Activated T-cell treated with anti-CD3 and anti-CD28 coated beads, Interleukin-2, amount 50 U/mL, for 48 hours (primary cell): Measurements from ENCODE around the gene ETAA1.
A peak's percentile ranks its signal among the peaks of the same experiment; 100 is the strongest.

Source experiments
- DNase-seq, 2 experiments: peaks; one replicate each; pipeline ENCODE4 v3.0.0-alpha.2; 2020

ETAA1 gene

DNA sequence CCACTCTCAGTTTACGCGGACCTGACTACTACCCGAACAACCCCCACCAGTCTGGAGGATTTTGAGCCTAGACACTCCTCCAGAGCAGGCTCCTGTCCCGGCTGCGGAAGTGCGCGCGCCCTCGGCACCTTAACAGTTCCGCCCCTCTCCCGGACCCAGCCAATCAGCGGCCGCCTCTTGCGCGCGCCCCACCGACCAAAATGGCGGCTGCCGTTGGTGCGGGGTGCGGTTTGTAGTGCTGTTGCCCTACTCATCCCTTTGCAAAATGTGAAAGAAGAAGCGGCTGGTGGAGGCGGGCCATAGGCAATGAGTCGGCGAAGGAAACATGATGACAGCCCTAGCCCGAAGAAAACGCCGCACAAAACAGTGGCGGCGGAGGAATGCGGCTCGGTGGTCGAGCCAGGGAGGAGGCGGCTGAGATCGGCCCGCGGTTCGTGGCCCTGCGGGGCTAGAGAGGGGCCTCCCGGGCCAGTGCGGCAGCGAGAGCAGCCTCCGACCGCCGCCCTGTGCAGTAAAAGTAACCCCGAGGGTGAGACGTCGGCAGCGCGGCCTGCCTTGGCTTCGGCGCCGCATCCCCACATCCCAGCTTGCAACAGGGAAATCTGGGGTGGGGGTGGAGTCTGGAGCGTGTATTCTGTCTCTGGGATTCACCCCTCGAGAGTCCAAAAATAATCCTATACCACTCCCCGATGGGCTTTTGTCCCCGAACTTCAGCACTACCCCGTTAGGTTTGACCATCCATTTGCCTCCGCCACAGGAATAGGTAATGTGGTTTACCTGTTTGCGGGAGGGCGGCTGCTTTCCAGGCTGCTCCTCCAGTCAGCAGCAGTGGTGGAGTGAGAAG, at the start of gene ETAA1:
TSS of gene ETAA1 (plus strand) at position 191 of the 844 bp plus-strand sequence. CDS start at position 307, 116 bp downstream.
- DNase-seq: peak; percentile 94 to 95

DNA sequence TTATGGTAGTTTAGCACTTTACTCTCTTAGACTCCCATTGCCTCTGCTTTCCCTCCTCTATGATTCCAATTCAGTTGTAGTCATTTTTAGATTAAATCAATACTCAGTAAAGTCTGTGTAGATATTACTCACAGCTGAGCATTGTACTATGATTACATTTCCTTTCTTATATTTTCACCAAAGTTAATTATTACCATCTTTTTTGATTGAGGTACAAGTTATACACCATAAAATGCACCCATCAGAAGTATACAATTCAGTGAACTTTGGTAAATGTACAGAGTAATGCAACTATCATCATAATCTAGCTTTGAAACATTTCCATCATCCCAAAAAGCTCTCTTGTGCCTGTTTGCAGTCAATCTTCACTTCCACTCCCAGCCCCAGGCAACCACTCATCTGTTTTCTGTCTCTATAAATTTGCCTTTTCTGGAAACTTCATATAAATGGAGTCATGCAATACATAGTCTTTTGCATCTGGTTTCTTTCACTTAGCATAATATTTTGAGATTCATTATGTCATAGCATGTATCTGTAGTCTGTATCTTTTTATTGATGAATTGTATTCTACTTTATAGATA, 30.2 kb upstream of the ETAA1 start:
- DNase-seq: no peak

DNA sequence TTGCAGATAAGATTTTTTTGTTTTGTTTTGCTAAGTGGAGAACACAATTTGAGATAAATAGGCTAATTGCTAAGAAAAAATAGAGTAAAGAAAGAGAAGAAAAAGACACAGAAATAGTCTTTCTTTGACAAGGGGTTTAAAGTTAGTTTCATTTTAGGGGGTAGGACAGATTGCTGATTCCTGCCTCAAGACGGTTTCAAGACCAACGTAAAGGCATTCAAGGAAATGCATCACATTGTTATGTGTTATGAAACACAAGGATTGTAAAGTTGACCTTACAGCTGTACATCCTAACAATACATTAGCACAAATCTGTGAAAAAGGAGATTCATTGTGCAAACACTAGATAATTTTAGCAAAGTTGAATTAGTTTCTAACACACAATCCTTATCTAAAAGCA, 22.7 kb upstream of the ETAA1 start:
- no peak for DNase-seq

DNA sequence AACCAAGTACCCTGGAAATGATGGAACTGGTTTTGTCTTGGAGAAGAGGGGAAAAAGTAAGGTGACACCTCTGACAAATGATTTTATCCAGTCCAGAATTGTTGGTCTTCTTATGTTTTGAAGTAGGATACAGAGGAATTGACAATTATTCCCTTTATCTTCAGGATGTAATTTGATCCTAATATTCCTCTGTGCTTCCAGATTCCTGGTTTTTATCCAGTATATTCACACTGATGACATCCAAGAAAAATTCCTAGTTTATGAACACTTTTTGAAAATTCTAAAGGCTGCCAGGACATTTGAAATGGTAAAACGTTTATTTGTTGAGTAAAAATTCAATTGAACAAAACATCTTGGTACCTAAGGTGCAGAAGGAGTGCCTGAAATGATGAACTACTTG, 22.2 kb upstream of the ETAA1 start:
- DNase-seq: no peak

DNA sequence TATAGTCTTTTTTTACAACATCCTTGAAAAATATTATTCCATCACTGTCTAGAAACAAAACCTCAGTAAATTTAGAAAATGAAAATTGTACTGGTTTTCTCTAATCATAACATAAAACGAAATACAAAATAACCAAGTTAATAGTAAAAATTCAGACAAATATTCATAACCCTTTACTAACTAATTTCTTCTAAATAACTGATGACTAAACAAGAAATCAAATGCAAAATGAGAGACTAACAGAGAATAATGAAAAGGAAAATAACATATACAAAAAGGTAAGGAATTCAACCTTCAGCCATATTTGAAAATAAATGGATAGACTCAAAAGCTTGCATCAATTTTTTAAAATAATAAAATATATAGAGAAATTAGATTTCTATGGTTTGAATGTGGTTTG, 18.6 kb upstream of the ETAA1 start:
- DNase-seq: no peak

DNA sequence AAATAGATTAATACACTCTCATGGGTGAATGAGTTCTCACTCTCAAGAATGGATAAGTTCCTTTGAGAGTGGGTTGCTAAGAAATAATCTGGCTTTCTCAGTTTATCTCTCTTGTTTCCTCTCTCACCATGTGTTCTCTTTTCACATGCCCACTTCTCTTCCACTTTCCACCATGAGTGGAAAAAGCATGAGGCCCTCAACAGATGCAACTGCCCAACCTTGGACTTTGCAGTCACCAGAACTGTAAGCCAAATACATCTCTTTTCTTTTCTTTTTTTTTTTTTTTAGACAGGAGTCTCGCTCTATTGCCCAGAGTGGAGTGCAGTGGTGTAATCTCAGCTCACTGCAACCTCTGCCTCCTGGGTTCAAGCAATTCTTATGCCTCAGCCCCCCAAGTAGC, 18.1 kb upstream of the ETAA1 start:
- no peak for DNase-seq

DNA sequence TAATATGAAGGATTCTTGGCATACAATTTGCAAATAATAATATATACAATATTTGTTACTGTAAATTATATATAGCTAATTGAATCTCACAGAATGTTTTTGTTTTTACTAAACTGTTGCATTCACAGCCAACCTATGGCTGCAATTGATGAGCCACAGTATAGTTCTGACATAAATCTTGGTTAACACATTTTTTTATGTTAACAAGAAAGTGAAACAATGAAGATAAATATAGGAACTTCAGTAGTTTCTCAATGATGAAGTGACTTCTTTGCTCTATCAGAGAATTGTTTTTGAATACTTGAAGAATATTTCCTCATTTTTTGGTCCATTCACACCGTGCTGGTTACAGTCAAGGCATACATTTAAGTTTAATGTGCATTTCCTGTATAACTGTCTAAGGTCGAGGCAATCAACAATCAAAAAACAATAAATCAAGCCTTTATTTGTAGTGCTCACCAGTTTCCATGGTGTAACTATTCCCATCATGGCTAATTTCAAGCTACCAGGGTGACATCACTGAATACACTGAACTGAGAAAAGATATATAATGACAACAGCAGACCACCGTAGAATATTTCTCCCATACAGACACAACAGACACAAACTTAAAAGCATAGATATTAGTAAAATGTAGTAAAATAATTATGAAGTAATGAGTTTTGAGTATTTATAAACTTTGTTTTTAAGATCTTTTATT, 12.9 kb upstream of the ETAA1 start:
- no peak for DNase-seq

DNA sequence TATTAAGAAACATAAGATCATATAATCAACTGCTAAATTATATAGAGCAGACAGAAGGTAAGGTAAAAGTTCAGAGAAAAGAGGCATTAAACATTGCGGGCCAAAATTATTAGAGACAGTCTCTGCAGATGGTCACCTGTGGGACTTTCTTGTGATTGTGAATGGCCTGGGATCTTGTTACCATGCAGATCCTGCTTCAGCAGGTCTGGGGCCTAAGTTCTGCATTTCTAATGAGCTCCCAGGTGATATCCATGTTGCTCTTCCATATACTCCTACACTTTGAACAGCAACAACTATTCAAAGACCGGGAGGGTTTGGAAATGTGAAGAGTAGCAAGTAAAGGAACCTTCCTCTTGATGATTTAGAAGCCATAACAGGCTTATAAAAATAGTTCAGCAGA, 8.5 kb upstream of the ETAA1 start:
- DNase-seq: no peak

DNA sequence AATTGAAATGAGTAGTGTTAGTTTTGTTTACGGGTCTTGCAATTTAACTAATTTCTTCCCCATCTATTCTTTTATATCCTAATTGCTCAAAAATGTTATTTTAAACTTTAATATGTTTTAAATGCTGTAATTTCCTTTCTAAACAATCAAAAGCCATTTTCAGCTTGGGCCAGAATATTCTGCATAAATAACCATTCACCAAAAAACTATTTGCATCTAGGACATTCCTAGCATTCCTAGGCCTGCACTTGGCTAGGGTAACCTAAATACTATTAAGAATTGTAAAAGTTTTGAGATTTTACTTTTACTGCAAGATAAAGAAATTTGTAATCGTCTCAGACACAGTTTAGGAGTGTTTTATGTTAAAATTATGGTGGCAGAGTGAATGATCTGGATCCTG, 7.8 kb upstream of the ETAA1 start:
- DNase-seq: no peak

DNA sequence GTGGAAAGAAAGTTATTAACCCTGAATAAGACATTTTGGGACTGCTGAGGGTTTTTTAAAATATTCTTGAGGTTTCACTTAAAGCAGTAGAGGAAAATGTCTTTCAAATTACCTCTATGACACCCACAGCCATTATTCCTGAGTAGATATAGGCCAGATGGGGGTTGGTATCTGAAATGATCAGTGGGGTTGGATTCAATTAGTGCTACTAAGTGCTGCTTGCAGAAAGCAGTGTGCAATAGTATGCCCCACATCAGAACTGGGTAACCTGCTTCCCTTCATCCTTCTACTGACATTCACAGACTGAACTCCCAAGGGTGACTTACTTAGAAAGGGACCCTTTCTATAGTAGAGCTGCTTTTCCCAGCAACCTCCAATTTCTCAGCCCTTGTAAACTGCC, 7.3 kb upstream of the ETAA1 start:
- no peak for DNase-seq

DNA sequence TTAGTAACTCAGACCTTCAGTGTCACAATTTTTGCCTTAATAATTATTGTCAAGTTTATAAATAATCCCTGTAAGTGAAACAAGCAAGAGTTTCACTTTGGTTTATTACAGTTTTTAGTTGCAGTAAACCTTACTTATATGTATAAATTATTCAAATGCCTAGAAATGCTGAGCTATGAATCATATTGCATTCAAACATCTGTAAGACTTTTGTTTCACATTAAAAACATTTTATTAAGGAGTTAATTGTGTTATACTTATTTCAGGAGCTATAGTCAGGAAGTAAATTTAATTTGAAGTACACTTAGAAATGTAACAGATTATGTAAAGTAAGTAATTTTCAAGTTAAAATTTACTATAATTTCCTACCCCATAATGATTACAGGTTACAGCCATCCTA, 3.9 kb upstream of the ETAA1 start:
- no peak for DNase-seq

DNA sequence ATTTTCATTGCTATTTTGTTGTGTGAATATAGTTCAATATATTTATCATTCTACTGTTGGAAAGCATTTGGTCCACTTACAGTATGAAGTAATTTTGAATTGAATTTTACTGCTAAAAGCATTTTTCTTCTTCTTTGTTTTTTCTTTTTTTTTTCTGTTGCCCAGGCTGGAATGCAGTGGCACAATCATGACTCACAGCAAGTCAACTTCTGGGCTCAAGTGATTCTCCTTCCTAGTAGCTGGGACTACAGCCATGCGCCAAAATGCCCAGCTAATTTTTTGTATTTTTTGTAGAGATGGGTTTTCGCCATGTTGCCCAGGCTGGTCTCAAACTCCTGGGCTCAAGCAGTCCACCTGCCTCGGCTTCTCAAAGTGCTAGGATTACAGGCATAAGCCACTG, 2.4 kb upstream of the ETAA1 start:
- no peak for DNase-seq

DNA sequence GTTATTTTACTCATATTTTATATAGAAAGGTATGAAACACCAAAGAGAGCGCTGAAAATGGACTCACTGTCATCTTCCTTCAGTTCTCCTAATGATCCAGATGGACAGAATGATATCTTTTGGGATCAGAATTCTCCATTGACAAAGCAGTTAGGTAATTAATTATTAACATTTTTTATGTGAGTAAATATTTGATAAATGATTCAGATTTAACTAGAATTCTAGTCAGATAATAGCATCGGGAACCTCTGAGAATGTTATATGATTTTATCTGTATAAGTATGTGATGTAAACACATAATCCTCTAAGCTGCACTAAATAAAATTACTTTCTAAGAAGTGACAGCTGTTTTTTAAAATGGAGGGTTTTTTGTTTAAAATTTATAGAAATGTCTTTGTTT, 2.0 kb downstream of the ETAA1 start:
- DNase-seq: no peak

DNA sequence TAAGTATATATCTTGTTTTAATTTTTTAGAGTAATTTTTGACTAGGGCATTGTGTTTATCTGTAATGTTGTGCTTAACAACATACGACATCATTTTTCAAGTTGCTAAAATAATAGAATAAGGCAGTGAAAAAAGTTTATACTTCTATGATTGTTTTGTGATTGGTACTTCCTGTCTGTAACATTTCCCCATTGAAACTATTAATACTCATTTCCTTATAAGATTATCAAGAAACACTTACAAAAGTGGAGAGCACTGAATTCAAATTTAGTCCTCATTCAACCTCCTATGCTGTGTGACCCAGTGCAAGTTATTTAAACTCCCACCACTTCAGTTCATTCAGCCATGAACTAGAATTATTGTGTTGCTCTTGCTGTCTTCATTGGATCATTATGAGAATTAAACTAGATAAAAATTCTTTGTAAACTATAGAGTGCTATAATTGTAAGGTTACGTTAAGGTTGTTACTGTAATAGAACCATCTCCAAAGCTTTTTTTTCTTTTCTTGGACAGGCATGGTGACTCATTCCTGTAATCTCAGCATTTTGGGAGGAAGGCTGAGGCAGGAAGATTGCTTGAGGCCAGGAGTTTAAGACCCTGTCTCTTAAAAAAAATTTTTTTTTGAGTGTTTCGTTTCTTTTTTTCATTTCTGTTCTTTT, 2.8 kb downstream of the ETAA1 start:
- DNase-seq: no peak

DNA sequence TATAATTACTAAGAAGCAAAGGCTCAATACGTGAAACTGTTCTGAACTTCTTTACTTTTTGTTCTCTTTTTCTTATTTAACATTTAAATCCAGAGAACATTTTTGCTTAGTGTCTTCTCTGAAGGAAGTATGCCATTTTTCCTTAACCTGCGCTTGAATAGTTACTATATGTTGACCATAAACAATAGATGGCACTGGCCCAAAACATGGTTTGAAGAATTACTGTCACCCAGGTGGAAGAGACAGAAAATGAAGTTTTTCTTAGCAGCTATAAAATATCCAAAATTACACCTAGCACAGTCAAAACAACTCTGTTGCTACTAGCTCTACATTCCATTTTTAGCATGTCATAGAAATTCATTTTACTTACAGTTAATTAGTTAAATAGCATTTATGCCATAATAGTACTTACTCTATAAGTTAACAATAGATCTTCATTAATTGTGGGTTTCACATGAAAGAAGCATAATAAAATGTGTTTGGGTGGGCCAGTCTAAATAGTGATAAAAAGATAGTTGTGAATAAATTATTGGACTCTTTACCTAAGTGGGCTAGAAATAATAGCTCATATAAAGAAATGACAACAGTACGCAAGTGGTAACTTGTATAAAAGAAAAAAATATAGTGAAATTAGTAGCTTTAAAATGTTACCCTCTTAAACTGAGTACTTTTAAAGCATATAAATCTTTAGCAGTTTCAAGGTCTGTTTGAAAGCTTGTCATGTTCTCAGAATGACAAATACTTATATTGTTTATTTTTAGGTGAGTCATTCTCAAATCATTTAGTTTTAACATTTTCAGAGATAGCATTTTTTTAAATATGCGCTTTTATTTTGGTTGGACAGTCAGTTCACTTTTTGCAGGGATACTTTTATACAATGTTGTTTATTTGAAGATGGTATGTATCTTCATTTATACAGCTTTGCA, 3.7 kb downstream of the ETAA1 start:
- no peak for DNase-seq

DNA sequence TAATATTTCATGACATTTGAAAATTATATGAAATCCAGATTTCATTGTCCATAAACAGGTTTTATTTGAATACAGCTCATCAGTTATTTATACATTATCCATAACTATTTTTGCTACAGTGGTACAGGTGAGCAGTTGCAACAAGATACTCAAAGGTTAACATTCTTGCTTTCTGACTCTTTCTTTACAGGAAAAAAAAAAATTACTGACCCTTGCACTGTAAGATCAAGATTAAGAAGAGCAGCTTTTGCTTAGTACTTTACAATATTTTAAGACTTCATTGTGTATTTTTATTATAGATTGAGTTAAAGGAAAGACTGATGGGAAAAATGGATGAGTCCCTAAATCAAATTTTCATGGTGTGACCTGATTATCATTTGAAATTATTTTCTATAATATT, 11.2 kb downstream of the ETAA1 start:
- no peak for DNase-seq

DNA sequence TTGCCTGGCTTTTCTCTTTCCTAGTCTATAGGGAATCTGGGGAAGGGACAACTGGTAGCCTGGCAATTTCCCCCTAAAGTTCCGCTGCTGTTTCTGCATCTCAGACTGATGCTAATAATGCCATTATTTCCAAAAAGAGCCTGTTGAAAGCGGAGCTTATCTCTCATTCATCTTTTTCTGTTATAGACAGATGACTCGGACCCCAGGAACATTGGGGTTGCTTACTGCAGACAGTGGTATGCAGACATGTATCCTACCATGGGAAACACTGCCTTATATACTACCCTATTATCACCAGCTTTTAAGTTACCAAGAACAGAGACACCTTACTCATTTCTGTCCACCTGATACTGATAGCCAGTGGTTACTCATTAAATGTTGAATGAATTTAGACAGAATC, 15.3 kb downstream of the ETAA1 start:
- DNase-seq: no peak

DNA sequence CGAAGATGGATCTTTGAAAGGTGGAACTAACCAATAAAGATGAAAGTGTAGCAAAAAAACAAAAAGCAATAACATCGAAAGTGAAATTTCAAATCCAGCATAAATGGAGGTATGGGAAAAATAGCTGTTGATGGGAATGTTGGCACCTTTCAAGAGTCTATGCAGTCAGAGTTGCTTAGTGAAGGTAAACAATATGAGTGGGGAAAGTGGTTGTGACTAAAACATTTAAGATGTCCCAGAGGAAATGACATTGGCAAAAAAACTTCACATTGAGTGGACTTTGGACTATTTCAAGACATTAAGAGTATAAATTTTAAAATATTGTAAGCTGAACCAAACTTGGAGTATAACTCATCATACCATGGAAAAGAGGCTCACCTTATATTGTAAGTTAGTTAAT, 17.7 kb downstream of the ETAA1 start:
- DNase-seq: no peak

DNA sequence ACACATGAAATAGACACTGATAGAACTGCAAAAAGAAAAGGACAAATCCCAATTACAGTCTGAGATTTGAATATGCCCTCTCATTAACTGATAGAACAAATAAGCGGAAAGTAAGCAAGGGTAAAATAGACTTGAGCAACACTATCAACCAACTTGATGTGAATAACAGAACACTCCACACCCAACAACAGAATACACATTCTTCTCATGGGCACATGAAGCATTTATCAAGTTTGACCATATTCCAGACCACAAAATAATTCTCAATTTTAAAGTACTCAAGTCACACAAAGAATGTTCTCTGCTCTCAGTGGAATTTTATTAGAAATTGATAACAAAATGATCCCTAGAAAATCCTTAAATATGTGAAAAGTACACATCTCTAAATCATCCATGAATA, 19.0 kb downstream of the ETAA1 start:
- DNase-seq: no peak

DNA sequence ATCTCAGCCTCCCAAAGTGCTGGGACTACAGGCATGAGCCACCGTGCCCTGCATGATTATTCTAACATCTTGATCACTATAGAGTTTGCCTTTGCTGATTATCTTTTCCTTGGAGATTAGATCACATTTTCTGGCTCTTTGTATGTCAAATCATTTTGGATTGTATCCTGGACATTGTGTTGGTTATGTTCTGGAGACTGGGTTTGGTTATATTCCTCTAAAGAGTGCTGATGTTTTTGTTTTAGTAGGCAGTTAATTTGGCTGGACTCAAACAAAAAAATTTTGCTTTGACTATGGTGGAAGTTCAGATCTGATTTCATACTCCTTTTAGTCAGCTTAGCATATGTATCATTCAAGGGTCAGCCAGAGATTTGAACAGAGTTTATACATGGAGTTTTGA, 26.4 kb downstream of the ETAA1 start:
- no peak for DNase-seq

DNA sequence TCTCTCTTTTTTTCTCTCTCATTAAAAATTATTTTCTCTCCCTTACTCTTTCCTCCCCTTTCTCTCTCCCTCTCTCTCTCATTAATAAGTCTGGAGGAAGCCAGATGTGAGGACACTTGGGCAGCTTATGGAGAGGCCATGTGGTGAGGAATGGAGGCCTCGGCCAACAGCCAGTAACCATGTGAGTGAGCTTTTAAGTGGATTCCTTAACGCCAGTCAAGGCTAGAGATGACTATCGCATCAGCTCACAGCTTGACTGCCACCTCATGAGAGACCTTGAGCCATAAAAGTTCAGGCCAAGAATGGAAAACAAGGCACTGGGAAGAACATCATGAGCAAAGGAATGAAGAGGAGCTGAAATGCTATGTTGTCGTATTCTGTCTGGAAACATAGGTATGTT, 39.1 kb downstream of the ETAA1 start:
- no peak for DNase-seq

DNA sequence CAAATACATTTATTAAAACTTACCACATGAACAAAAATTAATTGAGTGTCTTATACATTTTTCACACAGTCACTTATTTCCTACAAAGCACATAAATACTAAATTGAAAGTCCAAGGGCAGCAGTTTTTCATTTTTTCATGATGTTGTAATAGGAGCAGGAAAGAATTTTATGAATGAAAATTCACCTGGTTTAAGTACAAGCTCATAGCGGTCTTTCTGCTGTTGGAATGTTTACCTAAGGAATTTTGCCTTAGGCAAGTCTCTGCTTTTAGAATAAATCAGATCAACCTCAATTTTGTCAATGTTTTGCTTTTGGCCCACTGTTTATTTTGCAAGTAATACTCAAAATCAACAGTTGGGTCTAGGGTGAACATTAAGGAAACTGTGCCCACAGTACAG, 40.0 kb downstream of the ETAA1 start:
- no peak for DNase-seq

DNA sequence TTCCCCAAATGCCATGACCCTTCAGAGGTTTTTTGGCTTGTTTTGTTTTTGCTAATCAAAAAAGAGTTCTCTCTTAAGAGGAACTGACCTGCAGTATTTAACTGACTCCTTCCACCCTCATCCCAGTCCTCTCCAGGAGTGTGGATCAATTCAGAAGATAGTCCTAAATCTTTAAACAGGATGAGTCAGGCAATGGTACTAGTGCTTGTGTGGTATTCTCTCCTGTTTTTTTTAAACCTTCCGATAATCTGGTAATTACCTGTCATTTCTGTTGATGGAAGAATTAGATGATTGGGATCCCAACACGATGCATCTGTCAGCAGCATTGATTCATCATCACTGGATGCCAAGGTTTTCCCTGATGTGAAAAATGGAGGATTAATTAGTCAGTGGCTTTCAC, 41.2 kb downstream of the ETAA1 start:
- DNase-seq: no peak
